Measurements from ENCODE around the gene COBLL1. TPM values are rescaled to one million over a fixed set of nuclear protein-coding genes. Genes with fewer than 3 reads are reported as not detected.
"Not testable (repeated sequence)": the region's sequence is repeated elsewhere in the genome, so short reads cannot be mapped to it uniquely, and the experiment has no call there.

Gene COBLL1
- total RNA-seq, 1 experiment from 2014 or later: 4.6 TPM

GRCh38 chr2:164717000-164717803 is 124.4 kb downstream of the COBLL1 start:
- DNase-seq (ENCODE audit: low read depth, low spot score): peak; percentile 40
- in situ Hi-C loops (cut with HindIII; ENCODE audit: low pct_unique_long_range_greater_than_20kb, low sequenced_read_pairs): no loop called here

DNA sequence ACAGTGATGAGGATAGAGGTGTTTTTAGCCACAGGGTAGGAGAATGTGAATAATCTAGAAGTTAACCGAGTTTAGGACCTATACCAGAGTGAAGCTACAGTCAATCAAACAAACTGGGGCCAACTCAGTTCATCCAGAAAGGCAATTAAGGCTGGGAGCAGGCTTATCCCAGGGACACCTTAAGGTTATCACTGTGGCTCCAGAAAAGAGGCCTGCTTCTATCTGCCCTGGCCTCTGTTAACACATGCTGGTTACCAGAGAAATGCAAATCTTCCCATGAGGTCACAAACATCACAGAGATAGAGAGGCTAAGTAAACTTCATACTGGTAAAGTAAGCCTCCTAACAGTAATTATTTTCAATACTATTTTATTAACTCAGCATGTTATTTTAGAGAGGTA is 127.2 kb downstream of the COBLL1 start:
- in situ Hi-C loops (cut with HindIII; ENCODE audit: low pct_unique_long_range_greater_than_20kb, low sequenced_read_pairs): no loop called here
- no peak for DNase-seq (ENCODE audit: low read depth, low spot score)

DNA sequence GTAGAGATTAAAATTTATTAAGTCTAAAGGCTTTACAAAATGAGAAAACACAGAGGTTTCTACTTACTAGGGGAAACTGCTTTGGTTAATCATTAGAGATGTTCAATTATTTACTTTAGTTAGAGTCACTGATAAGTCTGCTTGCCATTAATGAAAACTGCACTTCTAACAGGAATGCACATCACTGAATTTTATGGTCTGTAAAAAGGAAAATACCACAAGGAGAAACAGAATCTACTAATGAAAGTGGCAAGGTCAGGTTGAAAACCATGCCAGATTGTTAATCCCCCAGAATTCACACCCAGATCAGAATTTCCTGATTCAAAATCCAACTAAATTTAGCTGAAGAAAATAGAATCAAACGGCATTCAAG is 129.9 kb downstream of the COBLL1 start:
- no peak for DNase-seq (ENCODE audit: low read depth, low spot score)
- in situ Hi-C loops (cut with HindIII; ENCODE audit: low pct_unique_long_range_greater_than_20kb, low sequenced_read_pairs): no loop called here

DNA sequence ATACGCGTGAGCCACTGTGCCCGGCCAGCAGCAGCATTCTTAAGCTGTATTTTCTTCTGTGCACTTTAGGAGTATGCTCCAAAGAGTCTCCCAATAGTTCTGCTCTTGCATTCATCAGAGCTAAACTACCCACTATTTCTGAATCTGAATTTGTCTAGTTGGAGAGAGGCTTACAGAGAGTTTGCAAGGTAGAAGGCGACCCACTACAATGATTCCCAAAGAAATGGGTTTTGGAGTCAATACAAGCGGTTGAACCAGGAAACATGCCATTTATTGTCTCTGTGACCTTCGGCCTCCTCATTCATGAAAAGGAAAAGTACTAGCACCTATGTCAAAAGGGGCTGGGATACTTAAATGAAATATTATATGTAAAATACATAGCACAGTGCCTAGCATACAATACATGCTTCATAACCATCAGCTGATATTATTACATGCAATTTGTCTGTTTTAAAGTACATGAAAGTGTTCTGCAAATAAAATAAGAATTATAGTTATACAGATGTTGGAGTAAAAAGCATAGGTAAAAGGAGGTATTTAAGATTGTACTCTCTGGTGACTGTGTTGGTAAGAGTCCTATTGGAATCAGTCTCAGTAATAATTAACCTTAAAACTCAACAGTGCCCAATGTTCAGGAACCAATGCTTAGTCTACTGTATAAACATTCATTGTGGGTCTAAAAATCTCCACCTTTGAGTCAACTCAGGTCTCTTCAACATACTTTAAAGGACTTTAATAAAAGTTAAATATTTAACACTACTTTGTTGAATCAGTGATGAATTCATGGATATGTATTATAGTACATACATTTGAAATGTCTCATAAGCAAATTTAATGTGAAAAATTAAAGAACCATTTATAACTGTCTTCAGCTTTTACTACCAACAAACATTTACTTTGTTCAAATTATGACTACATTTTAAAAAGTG is 130.5 kb downstream of the COBLL1 start:
- in situ Hi-C loops (cut with HindIII; ENCODE audit: low pct_unique_long_range_greater_than_20kb, low sequenced_read_pairs): no loop called here
- DNase-seq (ENCODE audit: low read depth, low spot score): no peak

DNA sequence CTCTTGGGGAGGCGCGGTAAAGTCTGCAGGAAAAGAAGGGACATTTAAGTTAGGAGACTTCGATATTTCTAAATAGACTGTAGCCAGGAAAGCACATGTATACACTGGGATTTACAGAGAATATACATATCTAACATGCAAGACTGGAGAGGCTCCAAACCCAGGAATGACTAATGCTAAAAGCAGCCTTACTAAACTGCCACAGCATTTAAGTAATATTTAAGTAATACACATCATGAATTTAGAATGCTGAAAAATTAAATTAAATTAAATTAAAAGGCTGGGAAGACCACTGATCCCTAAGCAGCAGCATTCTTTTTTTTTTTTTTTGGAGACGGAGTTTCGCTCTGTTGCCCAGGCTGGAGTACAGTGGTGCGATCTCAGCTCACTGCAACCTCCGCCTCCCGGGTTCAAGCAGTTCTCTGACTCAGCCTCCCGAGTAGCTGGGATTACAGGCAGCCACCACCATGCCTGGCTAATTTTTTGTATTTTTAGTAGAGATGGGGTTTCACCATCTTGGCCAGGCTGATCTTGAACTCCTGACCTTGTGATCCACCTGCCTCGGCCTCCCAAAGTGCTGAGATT is 131.3 kb downstream of the COBLL1 start:
- in situ Hi-C loops (cut with HindIII; ENCODE audit: low pct_unique_long_range_greater_than_20kb, low sequenced_read_pairs); DNase-seq (ENCODE audit: low read depth, low spot score): not testable (repeated sequence)

DNA sequence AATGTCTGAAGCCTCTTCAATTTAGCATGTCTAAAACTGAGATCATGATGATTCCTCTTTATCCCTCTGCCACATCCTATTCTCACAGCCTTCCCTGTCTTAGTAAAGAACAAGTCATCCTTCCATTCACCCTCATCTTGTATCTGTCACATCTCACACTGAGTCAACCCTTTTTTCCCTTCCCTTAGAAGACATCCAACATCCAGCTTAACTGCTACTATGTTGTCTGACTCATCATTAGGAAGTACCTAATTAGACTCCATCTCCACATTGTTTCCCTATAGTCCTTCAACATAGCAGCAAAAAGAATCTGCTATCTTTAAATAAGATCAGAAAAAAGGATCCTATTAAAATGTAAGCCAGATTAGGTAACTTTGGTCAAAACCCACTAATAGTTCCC is 135.1 kb downstream of the COBLL1 start:
- in situ Hi-C loops (cut with HindIII; ENCODE audit: low pct_unique_long_range_greater_than_20kb, low sequenced_read_pairs): no loop called here
- no peak for DNase-seq (ENCODE audit: low read depth, low spot score)

DNA sequence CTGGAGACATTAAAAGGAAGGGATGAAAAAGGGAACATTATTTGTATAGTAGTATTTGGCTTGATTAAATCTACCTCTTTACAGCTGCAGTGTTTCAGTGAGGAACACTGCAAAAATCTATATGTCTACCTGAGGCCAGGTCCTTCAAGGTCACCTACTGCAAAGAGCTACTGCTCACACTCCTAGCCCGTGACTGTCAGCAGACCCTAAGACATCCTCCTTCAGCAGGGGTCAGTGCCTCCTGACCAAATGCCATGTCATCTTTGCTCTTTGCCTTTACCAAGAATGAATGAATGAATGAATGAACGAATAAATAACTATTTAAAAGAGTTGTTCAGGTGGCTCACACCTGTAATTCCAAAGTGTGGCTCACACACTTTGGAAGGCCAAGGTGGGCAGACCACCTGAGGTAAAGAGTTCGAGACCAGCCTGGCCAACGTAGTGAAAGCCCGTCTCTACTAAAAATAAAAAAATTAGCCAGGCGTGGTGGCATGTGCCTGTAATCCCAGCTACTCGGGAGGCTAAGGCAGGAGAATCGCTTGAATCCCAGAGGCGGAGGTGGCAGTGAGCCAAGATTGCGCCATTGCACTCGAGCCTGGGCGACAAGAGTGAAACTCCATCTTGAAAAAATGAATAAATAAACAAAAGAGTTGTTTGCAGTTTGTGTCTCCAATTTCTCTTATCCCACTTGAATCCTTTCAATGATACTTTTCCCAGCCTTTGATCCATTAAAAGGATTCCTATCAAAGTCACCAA is 136.0 kb downstream of the COBLL1 start:
- in situ Hi-C loops (cut with HindIII; ENCODE audit: low pct_unique_long_range_greater_than_20kb, low sequenced_read_pairs): no loop called here
- no peak for DNase-seq (ENCODE audit: low read depth, low spot score)

- DNase-seq (ENCODE audit: low read depth, low spot score): no peak
- in situ Hi-C loops (cut with HindIII; ENCODE audit: low pct_unique_long_range_greater_than_20kb, low sequenced_read_pairs): no loop called here
Observed at GRCh38 chr2:164703915-164704706, 137.5 kb downstream of the COBLL1 start.

- in situ Hi-C loops (cut with HindIII; ENCODE audit: low pct_unique_long_range_greater_than_20kb, low sequenced_read_pairs): no loop called here
- no peak for DNase-seq (ENCODE audit: low read depth, low spot score)
Observed at GRCh38 chr2:164701565-164701964, 140.1 kb downstream of the COBLL1 start.

DNA sequence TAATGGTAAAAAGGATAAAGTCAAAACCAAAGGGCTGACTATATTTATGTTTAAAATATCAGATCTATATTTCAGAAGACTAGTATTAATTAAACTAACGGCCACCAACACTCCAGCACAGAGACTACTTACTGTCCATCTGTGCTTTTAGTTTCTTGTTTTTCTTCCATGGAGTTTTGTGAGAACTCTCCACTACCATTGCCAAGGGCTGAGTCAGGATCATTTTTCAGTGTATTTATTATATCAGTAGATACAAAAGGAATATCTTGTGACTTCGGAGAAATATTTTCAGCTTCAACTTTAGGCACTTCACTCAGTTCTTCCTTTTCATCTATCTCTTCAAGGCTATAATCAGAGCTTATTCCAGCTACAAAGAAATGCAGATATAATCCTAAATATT is 141.2 kb downstream of the COBLL1 start:
- in situ Hi-C loops (cut with HindIII; ENCODE audit: low pct_unique_long_range_greater_than_20kb, low sequenced_read_pairs): no loop called here
- DNase-seq (ENCODE audit: low read depth, low spot score): no peak

DNA sequence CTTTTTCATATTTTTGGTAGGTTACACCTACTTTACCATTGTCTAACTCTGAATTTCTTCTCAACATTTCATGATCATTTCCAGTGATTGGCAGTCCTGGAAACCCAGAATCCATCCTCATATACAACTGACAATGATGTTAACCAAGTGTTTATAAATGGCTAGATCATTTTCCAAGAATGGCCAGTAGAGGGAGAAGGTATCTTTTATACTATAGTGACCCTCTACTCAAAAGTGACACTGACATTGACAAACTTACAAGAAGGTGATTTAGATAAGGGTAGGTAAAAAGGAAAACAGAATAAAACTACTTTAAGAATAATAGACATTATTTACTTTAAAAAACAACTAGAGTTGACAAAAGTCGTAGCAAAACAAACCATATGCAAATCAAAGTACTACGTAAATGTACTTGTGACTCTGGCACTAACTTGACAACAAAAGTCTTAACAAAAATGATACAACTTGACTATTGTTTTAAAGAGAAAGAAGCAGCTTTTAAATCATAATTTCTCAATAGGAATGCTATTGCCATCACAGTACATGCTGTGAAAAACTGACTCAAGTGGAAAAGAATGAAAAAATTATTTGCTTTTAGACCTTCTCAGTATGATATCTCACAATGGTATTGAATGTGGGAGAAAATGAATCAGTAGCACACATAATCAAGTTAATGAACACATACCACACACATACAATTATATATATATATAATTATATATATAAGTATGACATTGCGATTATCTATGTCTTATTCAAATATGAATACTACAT is 143.7 kb downstream of the COBLL1 start:
- DNase-seq (ENCODE audit: low read depth, low spot score): peak; percentile 54
- in situ Hi-C loops (cut with HindIII; ENCODE audit: low pct_unique_long_range_greater_than_20kb, low sequenced_read_pairs): no loop called here

DNA sequence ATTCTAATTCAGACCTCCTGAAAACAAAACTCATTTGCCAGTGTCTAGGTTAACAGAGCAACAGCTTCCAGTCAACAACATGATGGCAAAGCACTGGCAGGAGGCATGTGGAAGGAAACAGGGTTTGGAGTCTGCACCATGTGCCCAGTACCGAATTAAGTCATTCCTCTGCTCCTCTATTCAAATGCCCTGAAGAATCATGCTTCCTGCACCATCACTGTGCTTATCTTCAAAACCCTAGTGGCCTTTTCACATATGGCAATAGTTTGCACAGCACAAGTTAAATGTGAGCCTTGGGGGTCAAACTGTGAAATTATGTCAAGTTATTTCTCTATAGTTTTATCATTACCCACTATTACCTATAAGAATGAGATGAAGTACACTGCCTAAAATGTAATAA is 145.0 kb downstream of the COBLL1 start:
- DNase-seq (ENCODE audit: low read depth, low spot score): peak; percentile 33
- in situ Hi-C loops (cut with HindIII; ENCODE audit: low pct_unique_long_range_greater_than_20kb, low sequenced_read_pairs): no loop called here

DNA sequence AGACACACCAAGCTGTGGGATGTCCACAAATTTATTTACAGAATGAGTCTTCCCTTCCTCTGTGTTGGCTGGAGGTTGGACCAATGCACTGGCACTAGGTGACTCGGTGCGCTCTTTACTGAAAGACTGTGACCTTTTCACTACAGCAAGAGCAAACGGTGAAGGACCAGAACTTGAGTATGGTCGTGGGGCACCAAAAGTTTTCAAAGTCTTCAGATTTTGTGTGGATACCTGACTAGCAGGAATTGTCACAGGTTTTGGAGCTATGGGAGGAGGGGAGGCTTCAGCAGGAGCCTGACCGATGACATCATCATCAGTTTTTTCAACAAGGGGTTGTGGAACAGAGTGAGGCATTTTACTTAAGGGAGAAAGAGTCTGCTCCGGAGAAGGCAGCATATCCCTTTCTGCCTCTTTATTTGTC is 147.3 kb downstream of the COBLL1 start:
- no peak for DNase-seq (ENCODE audit: low read depth, low spot score)
- in situ Hi-C loops (cut with HindIII; ENCODE audit: low pct_unique_long_range_greater_than_20kb, low sequenced_read_pairs): no loop called here

- no peak for DNase-seq (ENCODE audit: low read depth, low spot score)
- in situ Hi-C loops (cut with HindIII; ENCODE audit: low pct_unique_long_range_greater_than_20kb, low sequenced_read_pairs): no loop called here
Observed at GRCh38 chr2:164693834-164694233, 147.8 kb downstream of the COBLL1 start.

GRCh38 chr2:164693390-164693789 is 148.2 kb downstream of the COBLL1 start:
- in situ Hi-C loops (cut with HindIII; ENCODE audit: low pct_unique_long_range_greater_than_20kb, low sequenced_read_pairs): no loop called here
- no peak for DNase-seq (ENCODE audit: low read depth, low spot score)

GRCh38 chr2:164692958-164693357 is 148.7 kb downstream of the COBLL1 start:
- no peak for DNase-seq (ENCODE audit: low read depth, low spot score)
- in situ Hi-C loops (cut with HindIII; ENCODE audit: low pct_unique_long_range_greater_than_20kb, low sequenced_read_pairs): no loop called here

Measured in SK-MEL-5 (cell line).